Astrocyte (in vitro differentiated cells and primary cell): ENCODE measurements around the gene ZBTB2. TPM values are rescaled to one million over a fixed set of nuclear protein-coding genes. Genes with fewer than 3 reads are reported as not detected.

Source experiments
- DNase-seq: peaks from one replicate; pipeline ENCODE4 v3.0.0-alpha.2; 2010; ENCODE audit warnings: low read depth
- FAIRE-seq: peaks from 2 replicates; lab custom pipeline; 2011; peaks lifted over from hg19 to GRCh38; lab: Jason Lieb, UNC
- H2AFZ ChIP-seq: 2 replicates; pipeline ENCODE4 v1.6.0; 2012; ENCODE audit warnings: low read depth, low read length, inconsistent platforms
- H3K27ac ChIP-seq: 2 replicates; pipeline ENCODE4 v1.5.1; 2011; ENCODE audit warnings: low read depth, low read length, inconsistent platforms
- H3K27me3 ChIP-seq: 2 replicates; pipeline ENCODE4 v1.6.0; 2011; ENCODE audit warnings: low read length, inconsistent platforms; ENCODE audit not compliant: insufficient read depth
- H3K36me3 ChIP-seq: 2 replicates; pipeline ENCODE4 v1.5.1; 2011; ENCODE audit warnings: low read length, inconsistent platforms; ENCODE audit not compliant: insufficient read depth
- H3K4me1 ChIP-seq: 2 replicates; pipeline ENCODE4 v1.5.1; 2011; ENCODE audit warnings: low read length, inconsistent platforms; ENCODE audit not compliant: insufficient read depth
- H3K4me2 ChIP-seq: 2 replicates; pipeline ENCODE4 v1.6.0; 2012; ENCODE audit warnings: low read length, inconsistent platforms
- H3K4me3 ChIP-seq: 2 replicates; pipeline ENCODE4 v1.5.1; 2011; ENCODE audit warnings: low read depth, mild to moderate bottlenecking, low read length, inconsistent platforms; ENCODE audit not compliant: insufficient read depth
- H3K79me2 ChIP-seq: 2 replicates; pipeline ENCODE4 v1.6.0; 2012; ENCODE audit warnings: mild to moderate bottlenecking, low read length, inconsistent platforms; ENCODE audit not compliant: insufficient read depth
- H3K9ac ChIP-seq: 2 replicates; pipeline ENCODE4 v1.6.0; 2012; ENCODE audit warnings: mild to moderate bottlenecking, low read length, inconsistent platforms
- H3K9me3 ChIP-seq: 2 replicates; pipeline ENCODE4 v1.5.1; 2012; ENCODE audit warnings: low read depth, mild to moderate bottlenecking, low read length, inconsistent platforms; ENCODE audit not compliant: insufficient read depth
- H4K20me1 ChIP-seq: 2 replicates; pipeline ENCODE4 v1.6.0; 2012; ENCODE audit warnings: low read length, inconsistent platforms; ENCODE audit not compliant: insufficient read depth
- H3K27ac Mint-ChIP-seq: one replicate; pipeline ENCODE4 v1.8.0; 2021; ENCODE audit warnings: mild to moderate bottlenecking, mixed read lengths; ENCODE audit not compliant: unreplicated experiment
- H3K27me3 Mint-ChIP-seq: one replicate; pipeline ENCODE4 v1.8.0; 2021; ENCODE audit warnings: low read depth, mixed read lengths; ENCODE audit not compliant: unreplicated experiment
- H3K36me3 Mint-ChIP-seq: one replicate; pipeline ENCODE4 v1.8.0; 2021; ENCODE audit warnings: low read depth, mixed read lengths; ENCODE audit not compliant: unreplicated experiment
- H3K4me1 Mint-ChIP-seq: one replicate; pipeline ENCODE4 v1.8.0; 2021; ENCODE audit warnings: low read depth, mixed read lengths; ENCODE audit not compliant: unreplicated experiment
- H3K4me3 Mint-ChIP-seq: one replicate; pipeline ENCODE4 v1.8.0; 2021; ENCODE audit warnings: mild to moderate bottlenecking, moderate library complexity, mixed read lengths; ENCODE audit not compliant: unreplicated experiment
- H3K9me3 Mint-ChIP-seq: one replicate; pipeline ENCODE4 v1.8.0; 2021; ENCODE audit warnings: mild to moderate bottlenecking, mixed read lengths; ENCODE audit not compliant: unreplicated experiment
- EZH2 ChIP-seq: IDR thresholded peaks from 2 replicates; pipeline ENCODE4 v1.6.1; 2012; ENCODE audit warnings: mild to moderate bottlenecking, low read length, inconsistent platforms; ENCODE audit not compliant: insufficient read depth
- total RNA-seq: library from RNA; stranded (reverse); gene quantifications from 2 replicates; pipeline ENCODE4 v1.2.1, GENCODE V29; 2021
- TF ChIP-seq, protein P1 (sequence below): IDR thresholded peaks from 2 replicates; pipeline ENCODE4 v1.5.1; 2011; ENCODE audit warnings: low read depth, mild to moderate bottlenecking, inconsistent platforms, low read length, moderate library complexity; ENCODE audit not compliant: insufficient read depth

ZBTB2 gene
- total RNA-seq, 1 donor from 2014 or later: 20.8 TPM

DNA sequence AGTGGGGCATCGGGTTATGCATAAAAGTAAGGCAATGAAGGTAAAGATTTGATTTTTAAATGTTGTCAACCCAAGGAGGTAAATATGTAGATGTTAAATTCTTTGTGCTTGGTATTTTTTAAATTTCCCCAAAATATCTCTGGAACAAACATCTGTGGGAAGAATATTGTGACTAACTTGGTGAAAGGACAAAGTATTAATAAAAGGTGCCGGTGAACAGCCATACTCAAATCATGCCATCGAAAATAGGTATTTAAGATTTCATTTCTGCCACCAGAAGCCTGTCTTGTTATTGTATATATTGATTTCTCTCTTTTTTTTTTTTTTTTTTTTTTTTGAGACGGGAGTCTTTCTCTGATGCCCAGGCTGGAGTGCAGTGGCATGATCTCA lies 12.6 kb upstream of the ZBTB2 start:
- H3K4me1 Mint-ChIP-seq: peaks cover 9% of the 10 kb centered on the region
- H3K36me3 ChIP-seq: peaks cover 8% of the 10 kb centered on the region
- H3K36me3 Mint-ChIP-seq: peaks cover 17% of the 10 kb centered on the region

DNA sequence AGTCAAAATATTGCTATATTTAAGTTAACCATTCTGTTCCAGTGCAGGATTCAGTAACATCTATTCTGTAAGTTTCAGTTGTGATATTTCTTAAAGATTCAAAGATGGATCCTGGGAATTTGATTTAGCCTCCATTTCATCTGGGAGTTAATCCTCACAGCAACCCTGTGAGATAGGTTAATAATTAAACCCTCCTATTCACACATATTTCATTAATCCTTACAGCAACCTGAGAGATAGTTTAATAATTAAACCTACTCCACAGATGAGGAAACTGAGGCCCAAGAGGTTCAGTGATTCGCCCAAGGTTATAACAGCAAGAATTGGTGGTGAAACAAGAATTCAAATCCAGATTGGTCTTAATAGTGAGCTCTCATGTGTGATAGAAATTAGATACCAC lies 10.9 kb upstream of the ZBTB2 start:
- Histone ChIP-seq H3K9me3 (no peaks in the 10 kb centered on the region), H3K36me3 (peaks cover 3% of the 10 kb centered on the region), H4K20me1 (peaks cover 79% of the 10 kb centered on the region), H3K27me3 (no peaks in the 10 kb centered on the region), H3K4me2 (no peak overlapping the region), H3K27ac (no peak overlapping the region), H2AFZ (no peak overlapping the region), H3K9ac (no peak overlapping the region), H3K79me2 (peaks cover 76% of the 10 kb centered on the region), H3K4me1 (no peaks in the 10 kb centered on the region), H3K4me3 (no peak overlapping the region)
- H3K4me3 Mint-ChIP-seq: no peak overlapping the region
- peaks cover 10% of the 10 kb centered on the region for H3K4me1 Mint-ChIP-seq
- no peaks in the 10 kb centered on the region for H3K9me3 Mint-ChIP-seq
- H3K27ac Mint-ChIP-seq: no peak overlapping the region
- peaks cover 11% of the 10 kb centered on the region for H3K36me3 Mint-ChIP-seq
- DNase-seq (no peak), FAIRE-seq (no peak)
- TF ChIP-seq, protein P1, sequence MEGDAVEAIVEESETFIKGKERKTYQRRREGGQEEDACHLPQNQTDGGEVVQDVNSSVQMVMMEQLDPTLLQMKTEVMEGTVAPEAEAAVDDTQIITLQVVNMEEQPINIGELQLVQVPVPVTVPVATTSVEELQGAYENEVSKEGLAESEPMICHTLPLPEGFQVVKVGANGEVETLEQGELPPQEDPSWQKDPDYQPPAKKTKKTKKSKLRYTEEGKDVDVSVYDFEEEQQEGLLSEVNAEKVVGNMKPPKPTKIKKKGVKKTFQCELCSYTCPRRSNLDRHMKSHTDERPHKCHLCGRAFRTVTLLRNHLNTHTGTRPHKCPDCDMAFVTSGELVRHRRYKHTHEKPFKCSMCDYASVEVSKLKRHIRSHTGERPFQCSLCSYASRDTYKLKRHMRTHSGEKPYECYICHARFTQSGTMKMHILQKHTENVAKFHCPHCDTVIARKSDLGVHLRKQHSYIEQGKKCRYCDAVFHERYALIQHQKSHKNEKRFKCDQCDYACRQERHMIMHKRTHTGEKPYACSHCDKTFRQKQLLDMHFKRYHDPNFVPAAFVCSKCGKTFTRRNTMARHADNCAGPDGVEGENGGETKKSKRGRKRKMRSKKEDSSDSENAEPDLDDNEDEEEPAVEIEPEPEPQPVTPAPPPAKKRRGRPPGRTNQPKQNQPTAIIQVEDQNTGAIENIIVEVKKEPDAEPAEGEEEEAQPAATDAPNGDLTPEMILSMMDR: no peak
- no peak for TF ChIP-seq EZH2
- H3K27me3 Mint-ChIP-seq: no peaks in the 10 kb centered on the region

More for the DNA sequence above, 12.6 kb upstream of the ZBTB2 start:
- peak overlapping the region; percentile 78 for H3K27ac Mint-ChIP-seq
- Histone ChIP-seq H3K27me3 (no peaks in the 10 kb centered on the region), H3K27ac (no peak overlapping the region), H3K9ac (no peak overlapping the region), H4K20me1 (peaks cover 68% of the 10 kb centered on the region), H3K4me1 (no peaks in the 10 kb centered on the region), H3K9me3 (no peaks in the 10 kb centered on the region), H3K4me2 (no peak overlapping the region), H3K79me2 (peaks cover 59% of the 10 kb centered on the region), H3K4me3 (no peak overlapping the region), H2AFZ (no peak overlapping the region)
- H3K9me3 Mint-ChIP-seq: no peaks in the 10 kb centered on the region
- H3K4me3 Mint-ChIP-seq: no peak overlapping the region
- H3K27me3 Mint-ChIP-seq: no peaks in the 10 kb centered on the region
- no peak for TF ChIP-seq EZH2
- FAIRE-seq: no peak
- no peak for DNase-seq

DNA sequence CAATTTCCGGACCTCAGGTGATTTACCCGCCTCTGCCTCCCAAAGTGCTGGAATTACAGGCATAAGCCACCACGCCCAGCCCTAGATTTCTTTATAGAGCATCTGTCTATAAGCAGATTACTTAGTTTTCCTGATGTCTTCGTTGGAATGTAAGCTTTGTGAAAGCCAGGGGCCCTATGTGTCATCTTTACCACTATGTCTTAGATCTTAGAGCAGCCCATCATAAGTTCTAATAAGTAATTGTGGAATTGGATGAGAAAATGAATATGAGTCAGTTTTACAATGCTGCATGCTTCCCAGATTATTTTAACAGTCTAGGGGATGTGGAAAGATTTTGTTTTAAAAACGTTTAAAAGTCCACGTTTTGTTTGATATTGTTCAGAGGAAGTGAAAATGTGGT lies 9.1 kb upstream of the ZBTB2 start:
- Mint-ChIP-seq H3K27ac (no peak overlapping the region), H3K36me3 (peaks cover 11% of the 10 kb centered on the region), H3K4me3 (no peak overlapping the region), H3K27me3 (no peaks in the 10 kb centered on the region), H3K9me3 (no peaks in the 10 kb centered on the region), H3K4me1 (peaks cover 12% of the 10 kb centered on the region)
- DNase-seq (peak; percentile 65), FAIRE-seq (no peak)
- Histone ChIP-seq H2AFZ (no peak overlapping the region), H3K27ac (no peak overlapping the region), H3K79me2 (peaks cover 89% of the 10 kb centered on the region), H3K36me3 (peaks cover 3% of the 10 kb centered on the region), H4K20me1 (peaks cover 81% of the 10 kb centered on the region), H3K9ac (no peak overlapping the region), H3K9me3 (no peaks in the 10 kb centered on the region), H3K4me3 (no peak overlapping the region), H3K4me2 (peak overlapping the region; percentile 16), H3K4me1 (no peaks in the 10 kb centered on the region), H3K27me3 (no peaks in the 10 kb centered on the region)
- TF ChIP-seq EZH2: no peak
- TF ChIP-seq, protein P1: no peak
